Femur (tissue), 1 donor: ENCODE results near the gene RPRD1A.
"Not testable (repeated sequence)": the region's sequence is repeated elsewhere in the genome, so short reads cannot be mapped to it uniquely, and the experiment has no call there.

Experiments used
- DNase-seq: peaks from one replicate; pipeline ENCODE4 v3.0.0-alpha.2; 2017

The RPRD1A gene, protein sequence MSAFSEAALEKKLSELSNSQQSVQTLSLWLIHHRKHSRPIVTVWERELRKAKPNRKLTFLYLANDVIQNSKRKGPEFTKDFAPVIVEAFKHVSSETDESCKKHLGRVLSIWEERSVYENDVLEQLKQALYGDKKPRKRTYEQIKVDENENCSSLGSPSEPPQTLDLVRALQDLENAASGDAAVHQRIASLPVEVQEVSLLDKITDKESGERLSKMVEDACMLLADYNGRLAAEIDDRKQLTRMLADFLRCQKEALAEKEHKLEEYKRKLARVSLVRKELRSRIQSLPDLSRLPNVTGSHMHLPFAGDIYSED

DNA sequence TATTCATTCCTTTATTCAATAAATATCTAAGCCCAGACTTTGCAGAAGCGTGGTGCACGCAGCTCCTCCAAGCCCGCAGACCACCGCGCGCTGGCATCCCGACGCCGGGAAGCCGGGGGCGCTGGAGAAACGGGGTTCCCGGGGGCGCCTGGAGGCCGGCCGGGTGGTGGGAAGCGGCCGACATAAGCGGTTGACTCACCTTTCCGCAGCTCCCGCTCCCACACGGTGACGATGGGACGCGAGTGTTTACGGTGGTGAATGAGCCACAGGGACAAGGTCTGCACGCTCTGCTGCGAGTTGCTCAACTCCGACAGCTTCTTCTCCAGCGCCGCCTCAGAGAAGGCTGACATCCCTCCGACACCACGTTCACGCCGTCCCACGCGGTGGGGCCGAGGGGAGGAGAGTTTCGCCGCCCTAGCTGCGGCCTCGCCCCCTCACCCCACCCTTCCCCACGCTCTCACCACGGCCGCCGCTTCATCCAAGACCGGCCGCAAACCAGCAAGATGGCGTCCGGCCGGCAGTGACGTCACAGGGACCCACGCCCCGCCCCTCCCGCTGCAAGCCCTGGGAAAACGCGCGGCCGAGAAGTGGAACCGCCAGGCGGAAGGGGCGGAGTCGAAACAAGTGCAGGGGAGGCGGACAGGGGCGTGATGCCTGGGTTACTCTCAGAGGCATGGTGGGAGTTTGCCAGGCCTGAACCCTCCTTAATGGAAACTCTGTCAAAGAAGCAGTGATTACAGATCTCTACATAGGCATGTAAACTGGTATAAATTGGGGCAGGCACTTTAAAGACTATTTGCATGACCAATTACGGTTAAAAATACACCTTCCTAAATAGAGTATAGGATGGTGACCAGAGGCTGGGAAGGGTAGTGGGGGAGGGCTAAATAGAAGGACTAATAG is at the start of gene RPRD1A:
TSS of gene RPRD1A (minus strand) at position 505 of the 903 bp plus-strand sequence. CDS start at position 350, 155 bp downstream.
- peak; percentile 98 for DNase-seq

DNA sequence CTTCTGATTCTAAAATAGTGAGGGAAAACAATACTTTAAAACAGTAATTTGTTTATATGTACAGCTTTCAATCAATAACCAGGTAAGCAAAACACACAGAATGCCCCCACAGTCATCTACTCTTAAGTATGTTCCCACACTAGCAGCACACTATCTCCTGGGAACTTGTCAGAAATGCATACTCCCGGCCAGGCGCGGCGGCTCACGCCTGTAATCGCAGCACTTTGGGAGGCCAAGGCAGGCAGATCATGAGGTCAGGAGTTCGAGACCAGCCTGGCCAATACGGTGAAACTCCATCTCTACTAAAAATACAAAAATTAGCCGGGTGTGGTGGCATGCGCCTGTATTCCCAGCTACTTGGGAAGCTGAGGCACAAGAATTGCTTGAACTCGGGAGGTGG is 49.4 kb upstream of the RPRD1A start:
- not testable (repeated sequence) for DNase-seq

DNA sequence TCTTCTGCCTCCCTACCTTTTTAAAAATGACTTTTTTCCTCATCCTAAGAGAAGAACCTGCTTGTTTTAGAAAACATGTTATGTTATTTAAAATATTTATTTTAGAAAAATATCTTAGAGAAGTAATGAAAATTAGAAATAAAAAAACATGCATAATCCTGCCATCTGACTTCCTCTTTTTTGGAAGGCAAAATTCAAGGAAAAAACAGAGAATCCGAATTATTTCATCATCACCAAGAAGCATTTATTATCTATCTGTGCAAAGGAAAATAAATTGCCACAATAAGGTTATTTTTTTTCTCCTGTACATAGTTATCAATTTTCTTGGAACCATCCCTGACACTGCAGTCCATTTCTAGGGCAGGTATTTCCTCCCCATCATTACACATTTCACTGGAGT is 47.4 kb upstream of the RPRD1A start:
- DNase-seq, result no peak

DNA sequence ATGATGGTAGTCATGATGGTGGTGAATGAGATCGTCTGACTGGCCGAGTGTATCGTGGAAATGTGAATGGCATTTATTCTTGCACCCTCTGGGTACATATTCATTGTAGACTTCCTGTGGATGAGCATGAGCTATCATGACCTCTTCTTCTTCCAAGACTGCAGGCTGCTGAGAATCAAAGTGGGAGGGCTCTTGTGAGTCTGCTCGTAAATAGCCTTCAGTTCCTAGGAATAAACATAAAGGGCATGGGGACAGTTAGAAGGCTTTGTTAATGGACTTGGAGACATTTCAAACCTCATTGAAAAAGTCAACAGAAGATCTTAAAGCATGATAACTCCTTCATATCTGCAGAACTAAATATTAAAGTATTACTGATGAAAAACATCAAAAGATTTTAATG is 46.9 kb upstream of the RPRD1A start:
- no peak for DNase-seq

DNA sequence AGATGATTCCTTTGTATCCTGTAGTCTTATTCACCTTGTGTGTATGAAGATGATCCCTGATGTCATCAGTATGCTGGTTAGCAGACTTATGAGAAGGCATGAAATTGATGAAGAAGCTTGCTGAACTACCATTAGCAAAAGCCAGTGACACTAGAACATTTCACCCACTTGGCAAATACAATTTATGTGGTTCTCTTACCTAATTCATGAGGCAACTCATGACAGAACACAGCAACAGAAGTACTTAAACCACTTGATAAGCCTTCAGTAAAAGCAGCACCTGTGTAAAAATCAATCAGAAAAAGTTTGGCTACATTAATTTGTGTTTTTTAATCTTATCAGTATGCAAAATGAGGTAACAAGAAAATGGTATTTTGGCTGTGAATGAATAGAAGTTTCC is 44.9 kb upstream of the RPRD1A start:
- no peak for DNase-seq

DNA sequence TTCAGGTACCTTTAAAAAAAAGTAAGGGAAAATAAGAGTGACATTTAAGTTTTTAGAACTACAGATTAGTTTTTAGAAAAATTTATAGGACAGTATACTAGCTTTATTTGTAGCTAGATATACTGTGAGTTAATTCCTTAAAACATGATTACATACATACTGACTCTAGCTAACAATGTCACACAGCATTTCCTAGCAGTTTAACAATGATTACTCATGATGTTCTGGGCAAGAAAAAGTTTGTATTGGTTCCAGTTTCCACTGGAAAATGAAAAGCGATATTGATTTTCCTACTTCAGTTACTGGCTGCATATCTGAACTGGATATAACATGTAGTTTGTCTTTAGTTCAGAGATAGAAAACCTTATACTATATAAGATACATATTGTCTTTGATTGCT is 42.4 kb upstream of the RPRD1A start:
- no peak for DNase-seq

DNA sequence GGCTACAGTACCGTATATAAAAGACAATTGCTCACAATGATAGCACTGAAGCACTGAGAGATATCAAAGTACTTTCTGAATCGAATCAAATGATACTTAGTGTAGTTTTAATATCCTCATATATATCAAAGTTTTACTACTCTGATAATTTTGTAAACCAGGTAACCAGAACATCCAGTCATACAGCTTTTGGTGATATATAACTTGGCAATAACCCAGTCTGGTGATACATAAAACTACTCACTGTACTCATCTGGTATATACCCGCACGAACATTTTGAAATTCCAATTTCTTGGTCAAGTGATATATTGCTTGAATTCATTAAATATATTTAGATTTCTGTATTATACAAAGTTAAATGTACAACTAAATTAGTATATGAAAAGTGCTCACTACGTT is 41.2 kb upstream of the RPRD1A start:
- no peak for DNase-seq

DNA sequence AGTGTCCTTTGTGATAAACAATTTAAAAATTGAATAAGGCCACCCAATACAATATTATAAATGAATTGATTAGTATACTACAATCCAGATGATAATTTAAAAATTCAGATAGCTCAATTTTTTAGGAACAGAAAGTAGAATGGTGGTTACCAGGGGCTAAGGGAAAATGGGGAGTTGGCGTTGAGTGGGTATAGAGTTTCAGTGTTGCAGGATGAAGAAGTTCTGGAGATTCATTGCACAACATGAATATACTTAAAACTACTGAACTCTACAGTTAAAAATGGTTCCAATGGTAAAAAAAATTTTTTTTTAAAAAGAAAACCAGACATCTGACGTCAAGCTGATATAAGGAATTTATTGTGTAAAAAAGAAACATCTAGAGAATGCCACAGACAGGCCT is 40.8 kb upstream of the RPRD1A start:
- DNase-seq, result no peak

DNA sequence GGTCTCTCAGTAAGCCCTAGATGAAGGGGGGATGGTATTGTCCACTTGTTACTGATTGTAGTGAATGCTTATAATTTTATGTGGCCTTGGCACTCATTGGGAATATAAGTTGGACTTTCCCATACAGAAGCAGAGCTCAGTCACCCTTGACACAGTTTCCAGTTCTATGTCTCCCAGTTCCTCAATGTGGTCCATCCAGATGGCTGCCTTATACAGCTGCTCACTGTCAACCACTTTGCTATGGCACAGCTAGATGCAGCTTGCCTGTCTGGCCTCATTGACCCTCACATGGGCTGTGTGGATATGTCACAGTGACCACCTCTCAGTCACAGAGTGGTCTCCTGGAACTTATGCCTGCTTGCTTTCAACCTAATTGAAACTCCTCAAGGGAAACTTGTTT is 40.1 kb upstream of the RPRD1A start:
- DNase-seq, result no peak

DNA sequence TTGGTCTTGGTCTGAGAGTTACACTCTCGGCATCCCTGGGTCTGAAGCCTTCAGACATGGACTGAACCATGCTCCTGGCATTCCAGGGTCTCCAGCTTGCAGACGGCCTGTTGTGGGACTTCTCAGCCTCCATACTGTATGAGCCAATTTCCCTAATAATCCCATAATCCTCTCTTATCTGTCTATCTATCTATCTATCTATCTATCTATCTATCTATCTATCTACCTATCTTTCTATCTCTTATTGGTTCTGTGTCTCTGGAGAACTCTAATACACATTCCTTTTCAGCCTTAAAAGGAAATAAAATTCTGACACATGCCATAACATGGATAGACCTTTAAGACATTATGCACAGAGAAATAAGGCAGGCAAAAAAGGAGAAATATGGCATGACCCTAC is 37.4 kb upstream of the RPRD1A start:
- DNase-seq, result no peak

DNA sequence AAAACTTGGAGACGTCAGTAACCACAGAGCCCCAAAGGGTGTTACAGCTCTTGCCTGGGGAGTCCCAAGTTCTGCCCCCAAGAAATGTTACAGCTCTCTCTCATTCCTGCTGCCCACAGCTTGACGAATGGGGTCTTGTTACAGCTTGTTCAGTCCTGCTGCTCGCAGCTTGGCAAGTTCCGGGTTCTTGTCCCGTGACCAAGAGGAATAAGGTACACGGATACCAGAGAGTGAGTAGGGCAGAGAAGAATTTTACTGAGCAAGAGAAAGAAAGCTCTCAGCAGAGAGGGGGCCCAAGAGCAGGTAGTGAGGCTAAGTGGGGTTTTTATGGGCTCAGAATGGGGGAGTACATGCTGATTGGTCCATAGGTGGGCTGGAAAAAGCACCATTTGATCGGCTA is 34.6 kb upstream of the RPRD1A start:
- no peak for DNase-seq

DNA sequence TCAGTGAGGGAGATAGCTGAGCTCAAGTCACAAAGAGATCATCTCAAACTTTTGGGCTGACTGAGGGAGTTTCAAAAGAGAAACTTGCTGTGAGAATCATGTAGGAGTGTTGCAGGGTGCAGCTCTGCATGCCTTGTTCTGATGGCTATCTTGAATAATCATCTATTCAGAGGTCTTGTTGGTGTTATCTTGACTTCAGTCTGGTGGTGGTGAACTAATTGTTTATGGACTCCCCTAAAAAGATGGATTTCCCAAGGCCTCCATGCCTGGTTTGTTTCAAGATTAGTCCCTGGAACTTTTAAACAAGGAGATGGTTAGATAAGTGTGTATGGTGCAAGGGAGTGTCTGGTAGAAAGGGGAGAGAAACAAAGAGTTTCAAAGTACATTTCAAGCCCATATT is 32.0 kb upstream of the RPRD1A start:
- no peak for DNase-seq

DNA sequence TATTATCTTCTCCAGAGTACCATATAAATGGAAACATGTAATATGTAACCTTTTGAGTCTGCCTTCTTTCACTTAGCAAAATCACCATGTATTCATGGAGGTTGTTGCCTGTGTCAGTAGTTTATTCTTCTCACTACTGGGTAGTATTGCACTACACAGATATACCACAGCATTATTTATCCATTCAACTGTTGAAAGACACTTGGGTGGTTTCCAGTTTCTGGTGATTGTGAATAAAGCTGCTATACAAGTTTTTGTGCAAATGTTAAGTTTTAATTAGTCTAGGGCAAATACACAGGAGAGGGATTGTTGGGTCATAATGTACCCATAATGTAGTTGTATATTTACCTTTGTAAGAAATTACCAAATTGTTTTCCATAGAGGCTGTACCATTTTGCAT is 29.6 kb upstream of the RPRD1A start:
- DNase-seq, result no peak

DNA sequence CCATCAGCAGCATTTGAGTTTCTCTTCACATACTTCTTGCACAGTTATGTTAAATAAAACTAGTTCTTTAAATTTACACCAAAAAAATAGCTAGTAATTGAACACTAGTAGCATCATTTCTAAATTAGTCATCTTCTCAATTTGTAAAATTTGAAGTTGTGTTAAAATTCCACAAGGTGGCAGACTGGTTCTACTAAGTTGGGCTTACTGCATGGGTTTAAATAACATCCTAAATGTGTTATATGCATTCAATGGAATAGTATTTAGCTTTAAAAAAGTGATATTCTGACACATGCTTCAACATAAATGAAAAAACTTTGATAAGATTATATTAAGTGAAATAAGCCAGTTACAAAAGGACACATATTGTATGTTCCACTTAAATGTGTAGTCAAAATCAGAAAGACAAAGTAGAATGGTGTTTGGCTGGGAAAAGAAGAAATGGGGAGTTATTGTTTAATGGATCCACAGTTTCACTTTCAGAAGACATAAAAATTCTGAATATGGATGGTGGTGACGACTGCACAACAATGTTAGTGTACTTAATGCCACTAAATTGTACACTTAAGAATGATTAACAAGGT is 28.7 kb upstream of the RPRD1A start:
- DNase-seq, result no peak

DNA sequence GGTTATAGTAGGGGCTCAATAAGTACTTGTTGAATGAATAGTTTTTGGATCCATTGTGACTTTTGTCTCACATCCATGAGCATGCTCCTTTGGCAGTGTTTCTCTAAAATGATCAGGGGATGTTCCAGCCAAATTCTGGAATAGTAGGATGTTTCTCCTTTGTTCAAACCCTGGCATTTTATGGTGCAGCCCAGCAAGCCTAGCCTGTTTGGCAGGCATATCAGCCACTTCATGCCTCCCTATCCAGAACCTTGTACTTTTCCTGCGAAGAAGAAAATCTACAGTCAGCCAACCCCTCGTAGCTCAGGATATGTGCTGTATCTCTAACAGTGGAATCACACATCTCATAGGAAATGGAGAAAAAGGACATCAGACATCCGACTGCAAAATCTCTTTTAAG is 27.1 kb upstream of the RPRD1A start:
- no peak for DNase-seq

DNA sequence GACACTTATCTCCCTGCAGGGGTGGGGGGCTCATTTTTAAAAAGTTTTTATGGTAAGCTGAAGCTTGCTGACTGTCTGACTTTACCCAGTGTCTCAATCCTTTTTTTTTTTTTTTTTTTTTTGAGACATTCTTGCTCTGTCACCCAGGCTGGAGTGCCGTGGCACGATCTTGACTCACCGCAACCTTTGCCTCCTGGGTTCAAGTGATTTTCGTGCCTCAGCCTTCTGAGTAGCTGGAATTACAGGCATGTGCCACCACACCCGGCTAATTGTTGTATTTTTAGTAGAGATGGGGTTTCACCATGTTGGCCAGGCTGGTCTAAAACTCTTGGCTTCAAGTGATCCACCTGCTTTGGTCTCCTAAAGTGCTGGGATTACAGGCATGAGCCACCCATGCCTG is 24.8 kb upstream of the RPRD1A start:
- not testable (repeated sequence) for DNase-seq

DNA sequence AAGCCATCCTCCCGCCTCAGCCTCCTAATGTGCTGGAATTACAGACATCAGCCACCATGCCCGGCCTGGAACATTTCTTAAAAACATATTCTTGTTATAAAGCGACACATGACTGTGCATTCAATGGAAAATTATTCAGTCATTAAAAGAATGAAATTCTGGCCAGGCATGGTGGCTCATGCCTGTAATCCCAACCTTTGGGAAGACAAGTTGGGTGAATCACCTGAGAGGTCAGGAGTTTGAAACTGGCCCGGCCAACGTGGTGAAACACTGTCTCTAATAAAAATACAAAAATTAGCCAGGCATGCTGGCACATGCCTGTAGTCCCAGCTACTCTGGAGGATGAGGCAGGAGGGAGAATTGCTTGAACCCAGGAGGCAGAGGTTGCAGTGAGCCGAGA is 21.6 kb upstream of the RPRD1A start:
- no peak for DNase-seq

DNA sequence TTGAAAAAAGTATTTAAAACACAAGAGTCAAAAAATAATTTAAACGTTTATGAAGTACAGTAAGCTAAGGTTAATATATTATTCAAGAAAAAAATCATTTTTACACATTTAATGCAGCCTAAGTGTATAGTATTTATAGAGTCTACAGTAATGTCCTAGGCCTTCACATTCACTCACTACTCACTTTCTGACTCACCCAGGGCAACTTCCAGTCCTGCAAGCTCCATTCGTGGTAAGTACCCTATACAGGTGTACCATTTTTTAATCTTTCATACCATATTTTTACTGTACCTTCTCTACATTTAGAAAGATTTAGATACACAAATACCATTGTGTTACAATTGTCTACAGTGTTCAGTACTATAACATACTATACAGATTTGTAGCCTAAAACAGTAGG is 20.9 kb upstream of the RPRD1A start:
- no peak for DNase-seq

DNA sequence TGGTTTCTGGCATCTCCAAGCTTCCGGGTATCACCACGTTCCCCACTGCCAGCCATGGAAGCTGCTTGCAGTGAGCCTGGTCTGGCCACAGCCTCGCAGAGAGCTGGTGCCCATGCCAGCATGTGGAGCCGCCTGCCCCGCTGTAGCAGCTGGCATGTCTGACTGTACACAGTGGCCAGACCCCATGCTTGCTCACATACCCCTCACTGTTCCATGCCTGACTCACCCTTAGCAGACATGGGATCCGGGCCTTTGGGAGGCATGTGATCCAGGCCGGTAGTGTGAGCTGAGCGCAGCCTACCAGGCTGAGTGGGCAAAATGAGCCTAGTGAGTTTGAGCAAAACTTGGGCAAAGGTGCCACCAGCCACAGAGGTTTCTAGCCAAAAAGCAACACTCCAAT is 18.8 kb upstream of the RPRD1A start:
- DNase-seq, result no peak

DNA sequence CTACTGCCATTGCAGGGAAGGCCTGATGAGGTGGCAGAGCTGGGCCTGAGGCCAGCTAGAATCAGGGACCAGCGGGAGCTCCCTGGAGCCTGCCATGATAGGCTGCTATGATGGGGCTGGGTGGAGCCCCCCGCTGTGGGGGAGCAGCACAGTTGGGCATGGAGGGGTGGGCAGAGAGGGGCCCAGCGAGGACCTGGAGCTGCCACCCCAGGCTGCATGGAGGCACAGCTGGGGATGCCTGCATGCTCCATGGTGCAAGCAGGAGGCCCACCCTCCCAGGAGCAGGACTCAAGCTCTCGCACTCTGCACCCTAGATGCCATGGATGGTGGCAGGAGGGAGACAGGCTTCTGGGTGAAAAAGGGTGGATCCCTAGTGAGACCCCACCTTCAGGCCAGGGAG is 17.8 kb upstream of the RPRD1A start:
- DNase-seq, result no peak

DNA sequence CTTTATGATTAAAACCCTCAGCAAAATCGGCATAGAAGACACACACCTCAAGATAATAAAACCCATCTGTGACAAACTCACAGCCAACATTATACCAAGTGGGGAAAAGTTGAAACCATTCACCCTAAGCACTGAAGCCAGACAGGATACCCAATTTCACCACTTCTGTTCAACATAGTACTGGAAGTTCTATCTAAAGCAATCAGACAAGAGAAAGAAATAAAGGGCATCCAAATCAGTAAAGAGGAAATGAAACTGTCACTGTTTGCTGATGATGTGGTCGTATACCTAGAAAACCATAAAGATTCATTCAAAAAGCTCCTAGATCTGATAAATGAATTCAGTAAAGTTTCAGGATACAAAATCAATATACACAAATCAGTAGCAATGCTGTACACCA is 16.4 kb upstream of the RPRD1A start:
- no peak for DNase-seq

DNA sequence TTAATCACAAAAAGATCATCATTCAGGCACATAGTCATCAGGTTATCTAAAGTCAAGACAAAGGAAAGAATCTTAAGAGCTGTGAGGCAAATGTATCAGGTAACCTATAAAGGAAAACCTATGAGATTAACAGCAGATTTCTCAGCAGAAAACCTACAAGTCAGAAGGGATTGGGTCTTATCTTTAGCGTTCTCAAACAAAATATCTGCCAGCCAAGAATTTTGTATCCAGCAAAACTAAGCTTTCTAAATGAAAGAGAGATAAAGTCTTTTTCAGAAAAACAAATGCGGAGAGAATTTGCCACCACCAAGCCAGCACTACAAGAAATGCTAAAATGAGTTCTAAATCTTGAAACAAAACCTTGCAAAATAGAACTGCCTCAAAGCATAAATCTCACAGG is 13.8 kb upstream of the RPRD1A start:
- DNase-seq, result not testable (repeated sequence)

DNA sequence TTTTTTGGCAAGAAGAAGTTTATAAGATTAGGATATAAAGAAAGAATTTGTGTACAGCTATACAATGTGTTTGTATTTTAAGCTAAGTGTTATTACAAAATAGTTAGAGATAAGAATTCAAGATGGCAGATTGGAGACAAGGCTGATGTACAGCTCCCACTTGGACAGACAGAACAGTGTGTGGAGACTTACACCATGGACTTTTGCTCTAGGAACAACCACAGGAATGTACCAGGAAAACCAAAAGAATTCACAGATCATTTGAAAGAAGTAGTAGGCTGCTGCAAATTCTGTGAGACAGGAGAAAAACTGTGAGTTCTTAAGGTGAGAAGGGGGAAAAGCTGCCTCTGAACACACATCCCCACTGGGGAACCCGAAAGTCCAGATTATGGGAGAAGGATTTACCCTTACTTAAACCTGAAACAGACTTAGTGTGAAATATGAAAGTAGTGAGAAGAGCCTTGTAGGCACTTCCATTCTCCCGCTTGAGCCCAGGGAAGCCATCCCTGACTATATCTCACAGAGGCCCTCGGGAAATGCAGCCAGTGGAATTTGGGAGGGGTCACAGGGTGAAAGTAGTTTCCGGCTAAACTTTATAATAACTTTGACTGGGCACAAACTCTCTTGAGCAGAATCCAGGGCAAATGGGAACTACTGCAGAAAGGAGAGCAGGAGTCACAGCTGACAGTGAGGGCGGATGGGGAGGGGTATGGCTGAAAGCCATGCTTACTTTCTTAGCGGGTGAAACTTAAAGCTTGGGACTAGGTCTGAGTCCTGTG is 11.6 kb upstream of the RPRD1A start:
- DNase-seq, result no peak
